NCI-H446 treated with DMSO at 0.1 percent for 48 hours (cell line): ENCODE results near the gene LYPD3.
"Not testable (repeated sequence)": the region's sequence is repeated elsewhere in the genome, so short reads cannot be mapped to it uniquely, and the experiment has no call there.

Experiments used
- DNase-seq: peaks from one replicate; lab custom pipeline; 2025; lab: John Stamatoyannopoulos, UW

The LYPD3 gene

GRCh38 chr19:43461303-43461702 lies 4.1 kb downstream of the LYPD3 start:
- no peak for DNase-seq

- DNase-seq = no peak
Observed at GRCh38 chr19:43460362-43461016, 4.9 kb downstream of the LYPD3 start.

- DNase-seq = no peak
Observed at GRCh38 chr19:43457809-43458208, 7.6 kb downstream of the LYPD3 start.

GRCh38 chr19:43455321-43456113 lies 9.9 kb downstream of the LYPD3 start:
- DNase-seq = no peak

- DNase-seq = no peak
Observed at GRCh38 chr19:43454031-43454430, 11.4 kb downstream of the LYPD3 start.

GRCh38 chr19:43452582-43452981 lies 12.8 kb downstream of the LYPD3 start:
- DNase-seq = no peak

- no peak for DNase-seq
Observed at GRCh38 chr19:43450545-43450997, 14.8 kb downstream of the LYPD3 start.

- no peak for DNase-seq
Observed at GRCh38 chr19:43447655-43448054, 17.8 kb downstream of the LYPD3 start.

- DNase-seq = peak; percentile 37
Observed at GRCh38 chr19:43446746-43447489, 18.5 kb downstream of the LYPD3 start.

GRCh38 chr19:43445426-43445825 lies 20.0 kb downstream of the LYPD3 start:
- no peak for DNase-seq

GRCh38 chr19:43444531-43445287 lies 20.7 kb downstream of the LYPD3 start:
- DNase-seq = no peak

GRCh38 chr19:43444091-43444490 lies 21.3 kb downstream of the LYPD3 start:
- DNase-seq = not testable (repeated sequence)

- no peak for DNase-seq
Observed at GRCh38 chr19:43441716-43442115, 23.7 kb downstream of the LYPD3 start.

GRCh38 chr19:43439709-43440063 lies 25.7 kb downstream of the LYPD3 start:
- no peak for DNase-seq

- no peak for DNase-seq
Observed at GRCh38 chr19:43439032-43439708, 26.2 kb downstream of the LYPD3 start.

- DNase-seq = no peak
Observed at GRCh38 chr19:43438291-43439031, 26.9 kb downstream of the LYPD3 start.

GRCh38 chr19:43437712-43438111 lies 27.7 kb downstream of the LYPD3 start:
- no peak for DNase-seq

GRCh38 chr19:43437284-43437683 lies 28.1 kb downstream of the LYPD3 start:
- not testable (repeated sequence) for DNase-seq

GRCh38 chr19:43435775-43436174 lies 29.6 kb downstream of the LYPD3 start:
- DNase-seq = no peak

GRCh38 chr19:43433689-43434088 lies 31.7 kb downstream of the LYPD3 start:
- no peak for DNase-seq

- DNase-seq = no peak
Observed at GRCh38 chr19:43433358-43433673, 32.1 kb downstream of the LYPD3 start.
